HG03060 (cell line): ENCODE data around the gene BTBD6.
"Not testable (repeated sequence)": the region's sequence is repeated elsewhere in the genome, so short reads cannot be mapped to it uniquely, and the experiment has no call there.

ENCODE experiments used
- ATAC-seq: cut with Tn5 transposase; IDR thresholded peaks from one replicate; pipeline ENCODE4 v1.9.1; 2021; ENCODE audit warnings: low read depth, moderate number of reproducible peaks; ENCODE audit not compliant: unreplicated experiment

The BTBD6 gene

DNA sequence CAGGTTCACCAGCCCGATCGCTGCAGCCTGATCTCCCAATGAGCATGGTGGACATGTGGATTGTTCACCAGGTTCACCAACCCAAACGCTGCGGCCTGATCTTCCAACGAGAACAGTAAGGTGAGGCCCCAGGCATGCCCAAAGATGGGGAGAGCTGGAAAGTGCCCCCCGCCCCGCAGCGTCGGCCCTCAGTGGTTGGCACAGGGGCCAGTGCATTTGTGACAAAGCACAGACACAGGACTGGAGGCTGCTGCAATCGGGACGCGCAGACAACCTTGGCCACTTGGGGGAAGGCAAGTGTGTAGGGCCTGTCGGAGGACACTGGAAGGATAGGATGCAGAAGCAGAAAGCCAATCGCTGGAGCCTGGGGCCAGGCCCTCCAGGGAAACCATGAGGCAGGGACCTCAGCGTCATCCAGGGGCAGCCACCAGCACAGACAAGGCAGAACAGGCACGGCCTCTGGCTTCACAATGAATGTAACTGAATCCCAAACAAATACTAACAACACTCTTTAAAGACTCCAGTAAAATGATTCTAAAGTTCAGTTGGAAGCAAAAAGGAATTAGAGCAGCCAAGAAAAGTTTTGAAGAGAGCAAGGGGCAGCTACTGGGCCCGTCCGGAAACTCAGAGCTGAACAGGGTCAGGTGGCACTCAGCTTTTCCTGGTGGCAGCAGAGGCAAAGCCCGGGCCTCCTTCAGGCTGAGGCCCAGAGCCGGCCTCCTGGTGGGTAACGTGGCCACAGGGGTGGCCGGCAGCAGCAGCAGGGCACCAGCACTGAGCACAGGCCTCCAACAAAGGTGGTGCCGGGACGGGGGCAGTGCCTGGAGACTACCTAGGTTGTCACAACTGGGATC lies 39.1 kb downstream of the BTBD6 start:
- ATAC-seq = no peak

DNA sequence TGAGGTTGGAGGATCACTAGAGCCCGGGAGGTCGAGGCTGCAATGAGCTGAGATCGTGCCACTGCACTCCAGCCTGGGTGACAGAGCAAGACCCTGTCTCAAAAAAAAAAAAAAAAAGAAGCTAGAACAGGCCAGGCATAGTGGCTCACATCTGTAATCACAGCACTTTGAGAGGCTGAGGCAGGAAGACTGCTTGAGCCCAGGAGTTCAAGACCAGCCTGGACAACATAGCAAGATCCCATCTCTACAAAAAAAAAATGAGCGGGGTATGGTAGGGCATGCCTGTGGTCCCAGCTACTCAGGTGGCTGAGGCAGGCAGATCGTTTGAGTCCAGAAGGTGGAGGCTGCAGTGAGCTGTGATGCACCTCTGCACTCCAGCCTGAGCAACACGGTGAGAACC lies 40.6 kb downstream of the BTBD6 start:
- ATAC-seq = not testable (repeated sequence)

GRCh38 chr14:105290621-105291346 lies 42.5 kb downstream of the BTBD6 start:
- ATAC-seq = no peak

DNA sequence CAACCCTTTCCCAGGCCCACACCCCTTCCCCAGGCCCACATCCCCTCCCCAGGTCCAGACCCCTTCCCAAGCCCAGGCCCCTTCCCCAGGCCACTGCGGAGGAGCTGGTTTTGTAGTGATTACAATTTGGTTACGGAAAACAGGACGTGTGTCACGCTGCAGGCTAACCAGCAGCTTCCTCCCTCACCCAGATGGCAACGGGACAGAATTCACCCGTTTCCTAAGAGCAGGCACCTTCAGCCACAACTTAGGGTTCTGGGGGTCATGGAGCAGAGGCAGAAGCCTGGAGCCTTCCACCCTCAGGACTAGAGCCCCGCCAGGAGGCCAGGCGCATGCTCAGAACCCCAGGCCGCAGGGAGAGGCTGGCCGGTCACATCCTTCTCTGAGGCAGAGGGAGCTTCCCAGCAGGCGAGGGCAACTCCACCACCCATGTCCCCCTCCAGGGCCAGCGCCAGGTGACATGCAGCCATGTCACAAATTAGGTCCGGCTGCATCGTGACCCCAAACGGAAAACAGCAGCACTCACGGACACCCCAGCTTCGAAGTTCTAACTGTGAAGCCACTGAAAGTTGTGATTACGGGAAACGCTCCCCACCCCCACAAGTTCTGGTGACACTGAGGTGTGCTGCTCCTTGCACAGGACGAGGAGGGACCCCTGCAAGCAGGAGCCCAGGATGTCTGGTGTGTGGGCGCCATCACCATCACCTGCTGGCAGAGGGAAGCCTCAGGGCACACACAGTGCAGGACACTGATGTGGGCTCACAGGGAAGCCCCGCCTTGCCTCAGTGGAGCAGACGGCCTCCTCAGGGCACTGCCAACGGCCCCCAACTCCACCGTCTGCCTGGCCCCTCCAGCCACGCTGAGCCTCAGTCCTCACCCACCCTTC lies 44.7 kb downstream of the BTBD6 start:
- no peak for ATAC-seq

DNA sequence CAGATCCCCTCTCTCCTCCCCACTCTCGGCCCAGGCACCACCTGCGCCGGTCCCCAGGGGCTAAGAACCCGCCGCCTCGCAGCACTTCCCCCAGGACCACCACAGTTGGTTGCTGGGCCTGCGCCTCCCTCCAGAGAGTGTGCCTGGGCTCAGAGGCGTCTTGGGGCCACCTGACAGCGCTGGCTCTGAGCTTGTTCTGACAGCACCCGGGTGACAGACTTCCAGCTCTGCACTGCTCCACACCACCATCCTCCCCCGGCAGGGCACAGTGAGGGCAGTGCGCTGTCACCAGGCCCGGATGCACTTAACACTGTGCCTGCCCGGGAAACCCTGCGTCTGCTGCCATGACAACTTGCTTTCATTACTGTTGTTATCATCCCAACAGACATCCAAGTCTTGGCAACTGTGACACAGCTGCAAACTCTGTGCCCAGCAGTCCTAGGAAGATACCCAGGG lies 45.8 kb downstream of the BTBD6 start:
- no peak for ATAC-seq

- not testable (repeated sequence) for ATAC-seq
These were observed 49.0 kb downstream of the BTBD6 start for GRCh38 chr14:105297311-105297710.

GRCh38 chr14:105299654-105300541 lies 51.6 kb downstream of the BTBD6 start:
- ATAC-seq = no peak
